Uterus (tissue), 4 donors: ENCODE data around the gene POLR1C. TPM values are rescaled to one million over a fixed set of nuclear protein-coding genes. Genes with fewer than 3 reads are reported as not detected.

Source experiments
- DNase-seq, 2 donors: peaks; one replicate each; pipeline ENCODE4 v3.0.0-alpha.2; 2019 to 2020
- H3K27ac ChIP-seq, 2 donors: fragments of 200-600 bp; sonication (generic); 1 replicate in 1 of 2; 2 replicates in 1 of 2; pipeline ENCODE4 v1.5.1; 2016 to 2018
- H3K27me3 ChIP-seq, 2 donors: fragments of 200-600 bp; sonication (generic); one replicate each; pipeline ENCODE4 v1.5.1; 2018 to 2019; ENCODE audit warnings: control low read depth in 1 of 2
- H3K36me3 ChIP-seq, 2 donors: fragments of 200-600 bp; sonication (generic); one replicate each; pipeline ENCODE4 v1.5.1; 2019; ENCODE audit warnings: control low read depth in 1 of 2
- H3K4me1 ChIP-seq, 2 donors: fragments of 200-600 bp; sonication (generic); one replicate each; pipeline ENCODE4 v1.5.1; 2018 to 2019; ENCODE audit warnings: control low read depth in 1 of 2
- H3K4me3 ChIP-seq, 2 donors: fragments of 200-600 bp; sonication (generic); 1 replicate in 1 of 2; 2 replicates in 1 of 2; pipeline ENCODE4 v1.5.1; 2018 to 2019; ENCODE audit warnings: mild to moderate bottlenecking in 1 of 2
- H3K9me3 ChIP-seq, 2 donors: fragments of 200-600 bp; sonication (generic); one replicate each; pipeline ENCODE4 v1.5.1; 2019; ENCODE audit warnings: control low read depth in 1 of 2
- CTCF ChIP-seq, 4 experiments: fragments of 200-600 bp in 2 of 4; fragments of 450-650 bp in 2 of 4; sonication (generic) in 2 of 4; IDR thresholded peaks; one replicate each; pipeline ENCODE4 v1.5.1; 2016 to 2019; ENCODE audit warnings: antibody characterized with exemption in 4 of 4, mild to moderate bottlenecking in 2 of 4, moderate library complexity in 1 of 4
- POLR2A ChIP-seq, 2 donors: fragments of 450-650 bp; IDR thresholded peaks; one replicate each; pipeline ENCODE4 v1.6.1; 2016; ENCODE audit warnings: antibody characterized with exemption in 2 of 2, mild to moderate bottlenecking in 1 of 2, moderate library complexity in 1 of 2
- intact Hi-C: fragments of 100-400 bp; cut with DNase I; formaldehyde crosslinking; loops from one replicate; pipeline ENCODE4 v1.15.1; 2023; ENCODE audit warnings: low total_unique reads
- total RNA-seq, 4 donors: library from RNA; depleted of rRNA in 3 of 4; stranded (reverse); fragments of >200 nt in 3 of 4; gene quantifications; one replicate each; pipeline versions ENCODE4 v1.1.0 to v1.2.4, GENCODE V29; 2014 to 2023
- donor health status: DM: yes; HTN: yes; CAD: no.

Gene POLR1C
- total RNA-seq, 4 donors from 2014 or later, result 15.9 to 39.5 (median 26.0) TPM

- no peak overlapping the region for H3K4me3 ChIP-seq
- no peaks in the 10 kb centered on the region for H3K36me3 ChIP-seq
- no peak overlapping the region for H3K27ac ChIP-seq
- TF ChIP-seq POLR2A (IDR thresholded peaks at IDR 0.05) (no peak), CTCF (IDR thresholded peaks at IDR 0.05) (no peak)
- no peak for DNase-seq
- H3K27me3 ChIP-seq, result no peaks in the 10 kb centered on the region
- H3K4me1 ChIP-seq, result peaks cover 18% of the 10 kb centered on the region in 2 donors
- intact Hi-C loops, result no loop called here
- H3K9me3 ChIP-seq, result no peaks in the 10 kb centered on the region
Observed at GRCh38 chr6:43520097-43520496, 3.2 kb downstream of the POLR1C start.

GRCh38 chr6:43521836-43522235, 4.9 kb downstream of the POLR1C start:
- Histone ChIP-seq H3K4me3 (no peak overlapping the region), H3K4me1 (peaks cover 8 to 10% of the 10 kb centered on the region in 2 donors), H3K27me3 (no peaks in the 10 kb centered on the region), H3K27ac (no peak overlapping the region), H3K36me3 (no peaks in the 10 kb centered on the region), H3K9me3 (no peaks in the 10 kb centered on the region)
- intact Hi-C loops, result no loop called here
- TF ChIP-seq POLR2A (IDR thresholded peaks at IDR 0.05), result no peak
- no peak for TF ChIP-seq CTCF (IDR thresholded peaks at IDR 0.05)
- no peak for DNase-seq

- TF ChIP-seq POLR2A (IDR thresholded peaks at IDR 0.05), result no peak
- TF ChIP-seq CTCF (IDR thresholded peaks at IDR 0.05), result no peak
- Histone ChIP-seq H3K27ac (no peak overlapping the region), H3K4me1 (peaks cover 6 to 8% of the 10 kb centered on the region in 2 donors), H3K9me3 (no peaks in the 10 kb centered on the region), H3K36me3 (no peaks in the 10 kb centered on the region), H3K4me3 (no peak overlapping the region), H3K27me3 (no peaks in the 10 kb centered on the region)
- intact Hi-C loops, result no loop called here
- DNase-seq, result no peak
Observed at GRCh38 chr6:43522547-43523261, 5.8 kb downstream of the POLR1C start.

GRCh38 chr6:43523284-43523683, 6.4 kb downstream of the POLR1C start:
- Histone ChIP-seq H3K4me3 (no peak overlapping the region), H3K27ac (no peak overlapping the region), H3K4me1 (peaks cover under 1 to 5% of the 10 kb centered on the region in 2 donors), H3K27me3 (no peaks in the 10 kb centered on the region), H3K36me3 (no peaks in the 10 kb centered on the region), H3K9me3 (no peaks in the 10 kb centered on the region)
- TF ChIP-seq POLR2A (IDR thresholded peaks at IDR 0.05) (no peak), CTCF (IDR thresholded peaks at IDR 0.05) (no peak)
- no peak for DNase-seq
- intact Hi-C loops, result no loop called here

- H3K4me3 ChIP-seq, result no peak overlapping the region
- H3K4me1 ChIP-seq, result no peaks in the 10 kb centered on the region
- H3K9me3 ChIP-seq, result no peaks in the 10 kb centered on the region
- no peak overlapping the region for H3K27ac ChIP-seq
- no peaks in the 10 kb centered on the region for H3K36me3 ChIP-seq
- TF ChIP-seq CTCF (IDR thresholded peaks at IDR 0.05) (no peak), POLR2A (IDR thresholded peaks at IDR 0.05) (no peak)
- no peak for DNase-seq
- intact Hi-C loops, result no loop called here
- H3K27me3 ChIP-seq, result no peaks in the 10 kb centered on the region
Observed at GRCh38 chr6:43524483-43524961, 7.6 kb downstream of the POLR1C start.
